ENCODE results near the gene LY6G6D. TPM values are rescaled to one million over a fixed set of nuclear protein-coding genes. Genes with fewer than 3 reads are reported as not detected.

LY6G6D gene, protein sequence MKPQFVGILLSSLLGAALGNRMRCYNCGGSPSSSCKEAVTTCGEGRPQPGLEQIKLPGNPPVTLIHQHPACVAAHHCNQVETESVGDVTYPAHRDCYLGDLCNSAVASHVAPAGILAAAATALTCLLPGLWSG
- total RNA-seq = not detected in 3 replicates
- long read RNA-seq = 0 reads

- Mint-ChIP-seq H3K4me3 (ENCODE audit: unreplicated experiment) (no peak within 1 kb of the TSS), H3K27me3 (ENCODE audit: low read depth) (peaks cover 2% of the 10 kb centered on the region), H3K36me3 (ENCODE audit: low read depth) (no peaks in the 10 kb centered on the region), H3K4me1 (ENCODE audit: low read depth) (no peaks in the 10 kb centered on the region), H3K9me3 (ENCODE audit: low read depth) (no peaks in the 10 kb centered on the region), H3K27ac (ENCODE audit: unreplicated experiment) (no peak within 1 kb of the TSS)
- no peak for TF ChIP-seq CTCF (IDR thresholded peaks at IDR 0.05)
- DNase-seq (ENCODE audit: low spot score) = no peak
These were observed at the start of gene LY6G6D for GRCh38 chr6:31715022-31715958. Gene LY6G6D (plus strand): TSS chr6:31715348. CDS start chr6:31715356, 8 bp downstream.

- peak; percentile 99 for DNase-seq (ENCODE audit: low spot score)
- Mint-ChIP-seq H3K27ac (ENCODE audit: unreplicated experiment) (peak within 1 kb of the TSS; percentile 98), H3K27me3 (ENCODE audit: low read depth) (no peaks in the 10 kb centered on the region), H3K4me3 (ENCODE audit: unreplicated experiment) (peak within 1 kb of the TSS; percentile 87), H3K9me3 (ENCODE audit: low read depth) (no peaks in the 10 kb centered on the region), H3K36me3 (ENCODE audit: low read depth) (peaks cover 24% of the 10 kb centered on the region), H3K4me1 (ENCODE audit: low read depth) (peaks cover 49% of the 10 kb centered on the region)
- TF ChIP-seq CTCF (IDR thresholded peaks at IDR 0.05) = peak; percentile 32
These were observed 49.4 kb upstream of the LY6G6D start, which contains the start of gene CSNK2B for GRCh38 chr6:31665501-31666336. Gene CSNK2B (plus strand): TSS chr6:31666080. CDS start chr6:31666832, 752 bp downstream.

DNA sequence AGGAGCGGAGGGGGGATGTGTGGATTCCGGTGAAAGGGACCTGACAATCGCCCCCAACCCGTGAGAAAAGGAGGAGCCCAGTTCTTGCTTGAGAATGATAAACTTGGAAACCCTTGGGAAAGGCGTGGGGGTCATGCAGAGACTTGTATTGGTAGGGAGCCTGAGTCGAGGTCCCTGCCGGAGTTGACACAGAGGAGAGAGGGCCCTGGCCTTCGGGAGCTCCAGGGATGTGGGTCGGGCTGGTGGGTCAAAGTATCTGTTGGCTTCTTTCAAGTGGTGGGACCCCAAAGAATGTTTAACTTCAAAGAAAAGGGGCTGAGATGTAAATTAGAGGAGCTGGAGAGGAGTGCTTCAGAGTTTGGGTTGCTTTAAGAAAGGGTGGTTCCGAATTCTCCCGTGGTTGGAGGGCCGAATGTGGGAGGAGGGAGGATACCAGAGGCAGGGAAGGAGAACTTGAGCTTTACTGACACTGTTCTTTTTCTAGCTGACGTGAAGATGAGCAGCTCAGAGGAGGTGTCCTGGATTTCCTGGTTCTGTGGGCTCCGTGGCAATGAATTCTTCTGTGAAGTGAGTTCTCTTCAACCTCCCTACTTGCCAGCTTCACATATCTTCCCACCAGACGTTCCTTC lies 48.7 kb upstream of the LY6G6D start:
- H3K27me3 Mint-ChIP-seq (ENCODE audit: low read depth) = no peaks in the 10 kb centered on the region
- peaks cover 41% of the 10 kb centered on the region for H3K4me1 Mint-ChIP-seq (ENCODE audit: low read depth)
- H3K4me3 Mint-ChIP-seq (ENCODE audit: unreplicated experiment) = peak overlapping the region; percentile 87
- peak overlapping the region; percentile 98 for H3K27ac Mint-ChIP-seq (ENCODE audit: unreplicated experiment)
- H3K9me3 Mint-ChIP-seq (ENCODE audit: low read depth) = no peaks in the 10 kb centered on the region
- no peak for DNase-seq (ENCODE audit: low spot score)
- TF ChIP-seq CTCF (IDR thresholded peaks at IDR 0.05) = no peak
- H3K36me3 Mint-ChIP-seq (ENCODE audit: low read depth) = peaks cover 30% of the 10 kb centered on the region

- H3K36me3 Mint-ChIP-seq (ENCODE audit: low read depth) = peaks cover 43% of the 10 kb centered on the region
- no peak within 1 kb of the TSS for H3K4me3 Mint-ChIP-seq (ENCODE audit: unreplicated experiment)
- no peak for DNase-seq (ENCODE audit: low spot score)
- no peaks in the 10 kb centered on the region for H3K27me3 Mint-ChIP-seq (ENCODE audit: low read depth)
- peaks cover 16% of the 10 kb centered on the region for H3K4me1 Mint-ChIP-seq (ENCODE audit: low read depth)
- no peak for TF ChIP-seq CTCF (IDR thresholded peaks at IDR 0.05)
- no peaks in the 10 kb centered on the region for H3K9me3 Mint-ChIP-seq (ENCODE audit: low read depth)
- no peak within 1 kb of the TSS for H3K27ac Mint-ChIP-seq (ENCODE audit: unreplicated experiment)
These were observed 45.5 kb upstream of the LY6G6D start, which contains the start of gene LY6G5B for GRCh38 chr6:31669676-31670075. Gene LY6G5B (plus strand): TSS chr6:31669976. CDS start chr6:31670951, 975 bp downstream.

Measured in chondrocyte (in vitro differentiated cells).